Hepatocyte (in vitro differentiated cells): ENCODE results near the gene MATCAP1. TPM values are rescaled to one million over a fixed set of nuclear protein-coding genes. Genes with fewer than 3 reads are reported as not detected.

ENCODE experiments used
- DNase-seq: peaks from one replicate; pipeline ENCODE4 v3.0.0-alpha.2; 2016; ENCODE audit warnings: low spot score
- H2AFZ ChIP-seq: fragments of 200-600 bp; sonication (generic); 2 replicates; pipeline ENCODE4 v1.6.0; 2016; ENCODE audit warnings: antibody characterized with exemption, mild to moderate bottlenecking
- H3K27ac ChIP-seq: fragments of 200-600 bp; sonication (generic); 2 replicates; pipeline ENCODE4 v1.5.1; 2016; ENCODE audit warnings: mild to moderate bottlenecking
- H3K27me3 ChIP-seq: fragments of 200-600 bp; sonication (generic); 2 replicates; pipeline ENCODE4 v1.6.1; 2016
- H3K36me3 ChIP-seq: fragments of 200-600 bp; sonication (generic); replicated peaks from 2 replicates; pipeline ENCODE4 v1.5.1; 2016; ENCODE audit warnings: low read depth; ENCODE audit not compliant: insufficient read depth
- H3K4me1 ChIP-seq: fragments of 200-600 bp; sonication (generic); 2 replicates; pipeline ENCODE4 v1.5.1; 2016; ENCODE audit warnings: mild to moderate bottlenecking, moderate library complexity; ENCODE audit not compliant: insufficient read depth
- H3K4me2 ChIP-seq: fragments of 200-600 bp; sonication (generic); 2 replicates; pipeline ENCODE4 v1.6.0; 2016
- H3K4me3 ChIP-seq: fragments of 200-600 bp; sonication (generic); 2 replicates; pipeline ENCODE4 v1.5.1; 2016; ENCODE audit warnings: mild to moderate bottlenecking
- H3K79me2 ChIP-seq: fragments of 200-600 bp; sonication (generic); 2 replicates; pipeline ENCODE4 v1.6.0; 2017; ENCODE audit warnings: mild to moderate bottlenecking
- H3K9me2 ChIP-seq: fragments of 200-600 bp; sonication (generic); replicated peaks from 2 replicates; pipeline ENCODE4 v1.6.0; 2017; ENCODE audit warnings: mild to moderate bottlenecking; ENCODE audit not compliant: insufficient read depth
- H3K9me3 ChIP-seq: fragments of 200-600 bp; sonication (generic); 2 replicates; pipeline ENCODE4 v1.5.1; 2016; ENCODE audit warnings: low read depth, mild to moderate bottlenecking
- H4K20me1 ChIP-seq: fragments of 200-600 bp; sonication (generic); 2 replicates; pipeline ENCODE4 v1.6.0; 2016; ENCODE audit warnings: mild to moderate bottlenecking; ENCODE audit not compliant: insufficient read depth, poor library complexity, severe bottlenecking
- CTCF ChIP-seq: fragments of 200-600 bp; sonication (generic); IDR thresholded peaks from 2 replicates; pipeline ENCODE4 v1.5.1; 2016; ENCODE audit warnings: antibody characterized with exemption, mild to moderate bottlenecking; ENCODE audit not compliant: poor library complexity
- EZH2 ChIP-seq: fragments of 200-600 bp; sonication (generic); IDR thresholded peaks from 2 replicates; pipeline ENCODE4 v1.6.1; 2016; ENCODE audit warnings: antibody characterized with exemption, mild to moderate bottlenecking, borderline replicate concordance
- EZH2phosphoT487 ChIP-seq: fragments of 200-600 bp; sonication (generic); IDR thresholded peaks from one replicate; pipeline ENCODE4 v1.6.1; 2018; ENCODE audit warnings: antibody characterized with exemption, mild to moderate bottlenecking, low read depth, moderate library complexity; ENCODE audit not compliant: unreplicated experiment, severe bottlenecking
- WGBS: methylation state at CpG from one replicate; pipeline ENCODE4 v1.1.6; 2016; ENCODE audit warnings: low lambda C conversion rate; ENCODE audit errors: missing lambda C conversion rate; 5-methylcytosine and 5-hydroxymethylcytosine counted together
- polyA plus RNA-seq: library from polyadenylated mRNA; unstranded; fragments of >200 nt; fragmentation: Nextera tagmentation; extraction: Ambion mirVana; gene quantifications from 2 replicates; pipeline ENCODE4 v1.2.1, GENCODE V29; 2016
- total RNA-seq: library from RNA; depleted of rRNA; stranded (reverse); fragments of >200 nt; gene quantifications from 2 replicates; pipeline ENCODE4 v1.2.3, GENCODE V29; 2014

MATCAP1 gene
- total and polyA plus RNA-seq, 2 experiments from 2014 or later = 22.3 to 25.4 TPM

DNA sequence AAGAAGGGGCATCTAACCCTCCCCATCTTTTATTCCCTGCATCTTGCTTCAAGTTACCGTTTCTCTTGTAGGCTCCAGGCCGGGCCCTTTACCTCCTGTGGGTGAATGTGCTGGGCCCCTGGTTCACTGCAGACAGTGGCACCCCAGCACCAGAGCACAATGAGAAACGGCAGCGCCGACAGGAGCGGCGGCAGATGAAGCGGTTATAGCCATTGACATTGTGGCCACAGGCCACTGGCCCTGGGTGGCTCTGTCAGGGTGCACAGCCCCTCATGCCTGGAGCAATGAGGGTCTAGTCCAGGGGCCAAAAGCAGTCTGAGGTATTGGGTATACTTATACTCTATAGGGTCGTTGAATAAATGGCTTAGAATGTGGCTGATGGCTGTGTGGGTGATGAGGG, 45.1 kb upstream of the MATCAP1 start:
- Histone ChIP-seq H2AFZ (no peak overlapping the region), H3K9me2 (no peaks in the 10 kb centered on the region), H3K79me2 (peaks cover 16% of the 10 kb centered on the region), H3K4me1 (peaks cover 9% of the 10 kb centered on the region), H3K36me3 (no peaks in the 10 kb centered on the region), H3K27me3 (no peaks in the 10 kb centered on the region), H4K20me1 (no peaks in the 10 kb centered on the region), H3K4me2 (no peak overlapping the region), H3K4me3 (no peak overlapping the region), H3K27ac (no peak overlapping the region), H3K9me3 (no peaks in the 10 kb centered on the region)
- no peak for TF ChIP-seq EZH2
- no peak for TF ChIP-seq CTCF
- no peak for TF ChIP-seq EZH2phosphoT487
- WGBS = 95% methylated on average over 9 of the region's 9 CpGs
- DNase-seq = no peak

GRCh38 chr16:67228034-67228785, 44.4 kb upstream of the MATCAP1 start:
- Histone ChIP-seq H4K20me1 (no peaks in the 10 kb centered on the region), H3K36me3 (no peaks in the 10 kb centered on the region)

GRCh38 chr16:67227567-67227921, 43.8 kb upstream of the MATCAP1 start:
- H3K9me2 ChIP-seq = no peaks in the 10 kb centered on the region
- WGBS = 34% methylated on average over 12 of the region's 12 CpGs
- H3K36me3 ChIP-seq = no peaks in the 10 kb centered on the region
- no peaks in the 10 kb centered on the region for H3K27me3 ChIP-seq
- H4K20me1 ChIP-seq = no peaks in the 10 kb centered on the region
- TF ChIP-seq EZH2 (no peak), CTCF (no peak), EZH2phosphoT487 (no peak)
- H2AFZ ChIP-seq = peak overlapping the region; percentile 57
- no peaks in the 10 kb centered on the region for H3K9me3 ChIP-seq
- H3K79me2 ChIP-seq = peaks cover 16% of the 10 kb centered on the region
- H3K4me1 ChIP-seq = peaks cover 9% of the 10 kb centered on the region
- peak overlapping the region; percentile 96 for H3K4me2 ChIP-seq
- no peak for DNase-seq
- H3K27ac ChIP-seq = peak overlapping the region; percentile 69
- H3K4me3 ChIP-seq = peak overlapping the region; percentile 74

More at GRCh38 chr16:67228034-67228785, 44.4 kb upstream of the MATCAP1 start:
- no peaks in the 10 kb centered on the region for H3K9me2 ChIP-seq
- 92% methylated on average over 9 of the region's 9 CpGs for WGBS
- peak overlapping the region; percentile 74 for H3K4me3 ChIP-seq
- peaks cover 9% of the 10 kb centered on the region for H3K4me1 ChIP-seq
- H3K9me3 ChIP-seq = no peaks in the 10 kb centered on the region
- peak overlapping the region; percentile 96 for H3K4me2 ChIP-seq
- H3K27me3 ChIP-seq = no peaks in the 10 kb centered on the region
- peaks cover 16% of the 10 kb centered on the region for H3K79me2 ChIP-seq
- no peak overlapping the region for H2AFZ ChIP-seq
- TF ChIP-seq EZH2phosphoT487 (no peak), CTCF (no peak), EZH2 (no peak)
- no peak overlapping the region for H3K27ac ChIP-seq
- DNase-seq = no peak
